Stomach (tissue), 9 donors: Measurements from ENCODE around the gene PYROXD2. TPM values are rescaled to one million over a fixed set of nuclear protein-coding genes. Genes with fewer than 3 reads are reported as not detected.

ENCODE experiments used
- DNase-seq, 2 donors: peaks; one replicate each; pipeline versions ENCODE4 v3.0.0 to v3.0.0-alpha.2; 2013 to 2019
- H3K27ac ChIP-seq, 5 donors: fragments of 200-600 bp in 4 of 5; sonication (generic) in 4 of 5; one replicate each; pipeline ENCODE4 v1.5.1; 2013 to 2019; ENCODE audit warnings: mild to moderate bottlenecking in 1 of 5, moderate library complexity in 1 of 5
- H3K27me3 ChIP-seq, 3 donors: fragments of 200-600 bp; sonication (generic); one replicate each; pipeline ENCODE4 v1.5.1; 2017 to 2019; ENCODE audit warnings: mixed run types in 1 of 3
- H3K36me3 ChIP-seq, 4 donors: fragments of 200-600 bp; sonication (generic); 1 replicate in 3 of 4; 2 replicates in 1 of 4; pipeline ENCODE4 v1.5.1; 2016 to 2019
- H3K4me1 ChIP-seq, 4 donors: fragments of 200-600 bp; sonication (generic); one replicate each; pipeline ENCODE4 v1.5.1; 2016 to 2019
- H3K4me3 ChIP-seq, 4 donors: fragments of 200-600 bp; sonication (generic) in 3 of 4; one replicate each; pipeline ENCODE4 v1.5.1; 2016 to 2019; ENCODE audit warnings: mild to moderate bottlenecking in 1 of 4
- H3K9me3 ChIP-seq, 4 donors: fragments of 200-600 bp; sonication (generic); one replicate each; pipeline ENCODE4 v1.5.1; 2016 to 2019
- CTCF ChIP-seq, 7 experiments: fragments of 450-650 bp in 4 of 7; fragments of 200-600 bp in 3 of 7; sonication (generic) in 3 of 7; IDR thresholded peaks; one replicate each; pipeline ENCODE4 v1.5.1; 2016 to 2019; ENCODE audit warnings: antibody characterized with exemption in 7 of 7, control low read depth in 2 of 7, mild to moderate bottlenecking in 1 of 7
- EP300 ChIP-seq: sonication (generic); formaldehyde crosslinking; IDR thresholded peaks from one replicate; pipeline ENCODE4 v1.6.1; 2017; ENCODE audit warnings: antibody characterized with exemption
- POLR2A ChIP-seq, 4 donors: fragments of 450-650 bp; IDR thresholded peaks; one replicate each; pipeline ENCODE4 v1.6.1; 2016; ENCODE audit warnings: antibody characterized with exemption in 4 of 4, control low read depth in 2 of 4, mild to moderate bottlenecking in 1 of 4, moderate library complexity in 1 of 4
- POLR2AphosphoS5 ChIP-seq, 3 donors: sonication (generic); formaldehyde crosslinking; IDR thresholded peaks; one replicate each; pipeline ENCODE4 v1.6.1; 2016; ENCODE audit warnings: antibody characterized with exemption in 3 of 3
- WGBS, 5 donors: extraction: QIAGEN DNeasy Blood & Tissue Kit in 3 of 5; methylation state at CpG; one replicate each; pipeline versions ENCODE4 v1.1.5 to v1.1.7; 2013 to 2018; 5-methylcytosine and 5-hydroxymethylcytosine counted together
- intact Hi-C: fragments of 100-400 bp; cut with DNase I; formaldehyde crosslinking; loops from one replicate; pipeline ENCODE4 v1.15.1; 2023; ENCODE audit warnings: low total_unique reads
- polyA plus RNA-seq, 3 donors: library from polyadenylated mRNA; stranded (reverse); fragments of 200-250 nt; gene quantifications; one replicate each; pipeline ENCODE4 v1.2.3, GENCODE V29; 2013
- total RNA-seq, 5 donors: library from RNA; depleted of rRNA; stranded (reverse); fragments of >200 nt; gene quantifications; one replicate each; pipeline versions ENCODE4 v1.1.0 to v1.2.3, GENCODE V29; 2014 to 2016
- donor health status: healthy with polysubstance abuse.
- donor health status: Bipolar disorder and iron deficiency.
- donor health status: healthy.

PYROXD2 gene
- total and polyA plus RNA-seq, 8 donors, result 2.4 to 33.5 (median 8.3) TPM

- Histone ChIP-seq H3K4me1 (peaks cover 16 to 53% (median 31%) of the 10 kb centered on the region in 4 donors), H3K36me3 (peaks cover 0 to 4% (median 0%) of the 10 kb centered on the region in 4 donors), H3K9me3 (no peaks in the 10 kb centered on the region), H3K27ac (no peak overlapping the region), H3K4me3 (no peak overlapping the region), H3K27me3 (no peaks in the 10 kb centered on the region)
- no peak for DNase-seq
- 85 to 94% (median 89%) methylated on average over 10 to 11 of the region's 11 CpGs for WGBS, 5 donors
- no peak for TF ChIP-seq POLR2AphosphoS5 (IDR thresholded peaks at IDR 0.05)
- TF ChIP-seq POLR2A (IDR thresholded peaks at IDR 0.05), result no peak
- TF ChIP-seq EP300, result no peak
- TF ChIP-seq CTCF (IDR thresholded peaks at IDR 0.05), result no peak
- intact Hi-C loops, result no loop called here
These were observed 3.8 kb downstream of the PYROXD2 start for GRCh38 chr10:98411166-98411565.

- peaks cover 16 to 50% (median 29%) of the 10 kb centered on the region in 4 donors for H3K4me1 ChIP-seq
- no peak overlapping the region for H3K4me3 ChIP-seq
- H3K36me3 ChIP-seq, result peaks cover 0 to 4% (median 0%) of the 10 kb centered on the region in 4 donors
- 80 to 91% (median 85%) methylated on average over 10 of the region's 10 CpGs for WGBS, 5 donors
- H3K9me3 ChIP-seq, result no peaks in the 10 kb centered on the region
- TF ChIP-seq EP300 (no peak), CTCF (IDR thresholded peaks at IDR 0.05) (no peak)
- no peak for DNase-seq
- intact Hi-C loops, result no loop called here
- H3K27ac ChIP-seq, result no peak overlapping the region
- H3K27me3 ChIP-seq, result no peaks in the 10 kb centered on the region
These were observed 4.2 kb downstream of the PYROXD2 start for GRCh38 chr10:98410759-98411158.

- DNase-seq, result no peak
- TF ChIP-seq CTCF (IDR thresholded peaks at IDR 0.05) (no peak), EP300 (no peak), POLR2A (IDR thresholded peaks at IDR 0.05) (no peak), POLR2AphosphoS5 (IDR thresholded peaks at IDR 0.05) (no peak)
- intact Hi-C loops, result no loop called here
- no peak overlapping the region for H3K27ac ChIP-seq
- no peak overlapping the region for H3K4me3 ChIP-seq
- no peaks in the 10 kb centered on the region for H3K27me3 ChIP-seq
- H3K36me3 ChIP-seq, result peaks cover 0 to 4% (median 0%) of the 10 kb centered on the region in 4 donors
- H3K4me1 ChIP-seq, result peaks cover 11 to 49% (median 26%) of the 10 kb centered on the region in 4 donors
- H3K9me3 ChIP-seq, result no peaks in the 10 kb centered on the region
- WGBS, 5 donors, result 86 to 99% (median 98%) methylated on average over 4 of the region's 4 CpGs
These were observed 4.7 kb downstream of the PYROXD2 start for GRCh38 chr10:98410135-98410743.

GRCh38 chr10:98408799-98409198 is 6.2 kb downstream of the PYROXD2 start:
- H3K4me1 ChIP-seq, result peaks cover 0 to 47% (median 23%) of the 10 kb centered on the region in 4 donors
- DNase-seq, result no peak
- 85 to 91% (median 90%) methylated on average over 4 of the region's 4 CpGs for WGBS, 5 donors
- no peaks in the 10 kb centered on the region for H3K9me3 ChIP-seq
- intact Hi-C loops, result no loop called here
- H3K27me3 ChIP-seq, result no peaks in the 10 kb centered on the region
- H3K36me3 ChIP-seq, result peaks cover 0 to 4% (median 0%) of the 10 kb centered on the region in 4 donors
- no peak overlapping the region for H3K27ac ChIP-seq
- no peak for TF ChIP-seq POLR2AphosphoS5 (IDR thresholded peaks at IDR 0.05)
- TF ChIP-seq CTCF (IDR thresholded peaks at IDR 0.05), result no peak
- TF ChIP-seq EP300, result no peak
- TF ChIP-seq POLR2A (IDR thresholded peaks at IDR 0.05), result no peak
- H3K4me3 ChIP-seq, result no peak overlapping the region
